SIG-M5 treated with dmso at 0.1 percent for 504 hours (cell line): ENCODE data around the gene GP1BB.
A peak's percentile ranks its signal among the peaks of the same experiment; 100 is the strongest.

Experiments used
- DNase-seq: peaks from one replicate; lab custom pipeline; 2025; ENCODE audit not compliant: unreplicated experiment; lab: John Stamatoyannopoulos, UW

GP1BB gene

GRCh38 chr22:19713650-19714311 lies 9.6 kb upstream of the GP1BB start:
- no peak for DNase-seq

GRCh38 chr22:19714312-19715187 lies 8.8 kb upstream of the GP1BB start, which contains the start of gene SEPTIN5:
Gene SEPTIN5, plus strand, starts transcription at chr22:19714503. Its CDS starts 86 bp downstream, at chr22:19714589.
- DNase-seq = no peak

- DNase-seq = no peak
These were observed 8.0 kb upstream of the GP1BB start for GRCh38 chr22:19715188-19715930.

GRCh38 chr22:19716041-19716828 lies 7.1 kb upstream of the GP1BB start:
- no peak for DNase-seq

DNA sequence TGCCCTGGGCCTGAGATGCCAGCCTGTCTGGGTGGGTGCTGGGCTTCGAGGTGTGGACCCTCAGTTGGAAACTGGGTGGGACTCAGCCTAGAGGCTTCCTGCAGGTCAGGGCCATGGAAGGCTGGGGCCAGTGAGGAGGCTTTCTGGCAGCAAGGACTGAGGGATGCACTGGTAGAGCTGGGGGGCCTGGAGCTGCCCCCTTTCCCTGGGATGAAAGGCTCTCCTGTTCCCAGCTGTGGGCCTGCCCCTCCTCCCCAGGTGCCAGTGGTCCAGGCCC lies 6.6 kb upstream of the GP1BB start:
- DNase-seq = no peak

DNA sequence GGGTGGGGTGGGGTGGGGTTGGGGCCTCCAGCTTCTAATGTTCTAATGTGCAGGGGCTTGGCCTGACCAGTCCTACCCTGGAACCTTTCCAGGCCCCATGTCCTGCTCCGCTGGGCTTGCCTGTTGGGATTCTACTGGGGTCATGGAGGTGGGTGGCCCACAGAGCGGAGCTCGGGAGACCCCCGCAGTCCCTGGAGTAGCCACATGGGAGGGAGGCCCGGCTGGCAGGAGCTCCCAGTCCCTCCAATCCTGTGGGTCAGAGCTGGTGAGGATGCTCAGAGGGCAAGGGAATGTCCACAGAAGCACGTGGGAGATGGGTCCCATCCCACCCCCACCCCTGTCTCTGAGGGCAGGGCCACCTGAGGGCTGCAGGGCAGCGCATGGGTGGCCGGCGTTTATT lies 6.2 kb upstream of the GP1BB start:
- DNase-seq = no peak

DNA sequence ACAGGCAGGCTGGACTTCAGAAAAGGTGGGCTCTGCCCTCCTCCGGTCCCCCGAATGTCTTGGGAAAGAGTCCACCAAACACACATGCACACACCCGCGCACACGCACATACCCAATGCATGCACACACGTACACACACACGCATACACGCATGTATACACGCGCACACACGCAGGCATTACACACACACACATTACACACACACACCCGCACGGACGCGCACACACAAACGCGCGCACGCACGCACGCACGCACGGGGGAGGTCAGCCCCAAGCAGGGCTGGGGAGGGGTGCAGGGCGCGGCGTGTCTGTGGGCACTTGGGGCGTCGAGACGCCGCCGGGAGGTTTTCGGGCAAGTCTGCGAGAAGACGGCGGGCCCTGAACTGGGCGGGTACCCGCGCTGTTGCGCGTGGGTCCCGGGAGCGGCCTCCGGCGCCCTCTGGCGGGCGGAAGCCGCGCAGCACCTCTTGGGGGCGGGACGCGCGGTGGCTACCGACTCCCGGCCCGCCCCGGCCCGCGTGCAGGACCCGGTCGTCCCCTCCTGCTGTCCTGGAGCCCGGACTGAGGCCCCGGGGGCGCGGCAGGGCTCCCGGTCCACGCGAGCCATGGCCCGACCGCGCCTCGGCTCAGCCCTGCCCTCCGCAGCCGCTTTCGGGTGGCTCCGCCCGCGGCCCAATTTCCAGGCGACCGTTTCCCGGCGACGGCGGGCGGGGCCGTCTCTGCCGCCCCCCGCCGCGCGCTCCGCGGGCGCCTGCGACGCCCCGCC lies 5.5 kb upstream of the GP1BB start:
- peak; percentile 61 for DNase-seq

DNA sequence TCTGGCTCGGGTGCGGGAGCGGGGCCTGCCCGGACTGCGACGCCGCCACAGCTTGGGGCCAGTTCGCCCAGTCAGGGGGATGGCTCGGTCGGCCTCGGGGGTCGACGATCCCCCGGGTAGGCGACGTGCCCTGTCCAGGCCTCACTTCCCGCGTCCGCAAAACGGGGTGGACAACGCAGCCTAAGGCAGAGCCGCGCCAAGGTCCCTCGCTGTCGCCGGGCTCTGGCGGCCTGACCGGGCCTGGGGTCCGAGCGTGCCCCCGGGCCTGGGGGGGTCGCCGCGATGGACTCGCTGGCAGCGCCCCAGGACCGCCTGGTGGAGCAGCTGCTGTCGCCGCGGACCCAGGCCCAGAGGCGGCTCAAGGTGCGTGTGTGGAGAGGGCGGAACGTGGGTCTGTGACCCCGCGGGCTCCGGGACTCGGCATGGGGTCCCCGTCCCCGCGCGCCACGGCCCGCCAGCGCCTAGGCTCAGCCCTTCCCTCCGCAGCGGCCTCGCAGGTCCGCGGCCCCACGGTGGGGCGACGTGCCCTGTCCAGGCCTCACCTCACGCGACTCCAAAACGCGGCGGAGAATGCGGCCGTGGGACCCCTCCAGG lies 4.8 kb upstream of the GP1BB start:
- DNase-seq = no peak

DNA sequence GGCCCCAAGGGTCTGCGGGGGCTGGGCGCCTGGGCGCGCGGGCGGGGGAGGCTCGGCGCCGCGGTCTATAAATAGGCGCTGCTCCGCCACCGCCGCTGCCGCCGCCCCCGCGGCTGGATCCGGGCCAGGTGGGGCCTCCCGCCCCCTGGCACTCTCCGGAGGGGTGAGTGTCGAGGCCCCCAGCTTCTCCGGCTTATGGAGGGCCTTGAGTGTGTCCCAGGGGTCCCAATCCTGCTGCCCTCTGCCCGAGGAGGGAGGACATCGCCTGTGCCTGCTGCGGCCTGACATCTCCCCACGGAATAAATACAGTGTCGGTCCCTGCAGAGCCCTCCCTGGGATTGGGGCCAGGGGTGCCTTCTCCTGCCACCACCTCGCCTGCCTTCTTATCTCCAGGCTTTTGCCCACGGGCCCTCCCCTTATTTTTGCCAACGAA lies 4.3 kb upstream of the GP1BB start:
- DNase-seq = no peak

DNA sequence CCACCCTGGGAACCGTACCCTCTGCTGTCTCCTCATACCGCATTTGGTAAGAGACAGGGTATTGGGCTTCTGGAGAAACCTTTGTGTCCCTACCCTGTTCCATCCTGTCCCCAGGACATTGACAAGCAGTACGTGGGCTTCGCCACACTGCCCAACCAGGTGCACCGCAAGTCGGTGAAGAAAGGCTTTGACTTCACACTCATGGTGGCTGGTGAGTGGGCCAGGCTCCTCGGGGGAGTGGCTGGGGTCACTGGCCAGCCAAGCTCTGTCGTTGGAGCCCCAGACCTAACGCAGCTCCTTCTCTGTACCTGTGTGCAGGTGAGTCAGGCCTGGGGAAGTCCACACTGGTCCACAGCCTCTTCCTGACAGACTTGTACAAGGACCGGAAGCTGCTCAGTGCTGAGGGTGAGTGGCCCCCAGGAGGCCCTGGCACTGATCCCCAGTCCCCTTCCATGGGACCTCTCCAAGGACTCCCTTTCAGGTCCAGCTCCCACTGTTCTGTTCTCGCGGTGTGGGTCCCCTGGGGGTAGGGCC lies 3.8 kb upstream of the GP1BB start:
- DNase-seq = no peak

DNA sequence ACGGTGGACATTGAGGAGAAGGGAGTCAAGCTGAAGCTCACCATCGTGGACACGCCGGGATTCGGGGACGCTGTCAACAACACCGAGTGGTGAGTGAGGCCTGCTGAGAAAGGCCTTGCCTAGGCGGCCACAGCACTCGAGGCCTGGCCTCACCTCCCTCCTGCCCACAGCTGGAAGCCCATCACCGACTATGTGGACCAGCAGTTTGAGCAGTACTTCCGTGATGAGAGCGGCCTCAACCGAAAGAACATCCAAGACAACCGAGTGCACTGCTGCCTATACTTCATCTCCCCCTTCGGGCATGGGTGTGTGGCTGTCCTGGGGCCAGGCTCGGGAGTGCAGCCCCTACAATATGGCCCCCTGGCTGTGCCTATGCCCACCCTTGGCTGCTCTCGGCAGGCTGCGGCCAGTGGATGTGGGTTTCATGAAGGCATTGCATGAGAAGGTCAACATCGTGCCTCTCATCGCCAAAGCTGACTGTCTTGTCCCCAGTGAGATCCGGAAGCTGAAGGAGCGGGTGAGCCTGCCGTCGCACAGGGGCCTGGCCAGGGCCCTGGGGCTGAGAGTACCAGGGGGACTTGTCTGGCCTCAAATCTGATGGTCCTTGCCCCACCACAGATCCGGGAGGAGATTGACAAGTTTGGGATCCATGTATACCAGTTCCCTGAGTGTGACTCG lies 3.0 kb upstream of the GP1BB start:
- DNase-seq = no peak

DNA sequence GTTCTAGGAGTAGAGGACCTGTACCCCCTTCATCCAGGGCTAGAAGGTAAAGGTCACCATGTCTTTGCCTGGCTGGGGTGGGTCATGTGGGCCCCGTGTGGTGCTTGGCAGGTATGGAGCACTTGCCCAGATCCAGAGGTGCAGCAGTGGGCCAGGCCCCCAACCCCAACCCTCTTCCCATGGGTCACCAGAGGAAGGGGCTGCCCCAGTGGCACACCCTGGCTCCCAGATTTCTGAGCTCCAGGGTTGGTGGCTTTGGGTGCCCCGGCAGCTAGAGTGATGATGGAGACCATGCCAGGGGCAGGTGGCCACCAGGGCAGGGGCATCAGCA lies 2.4 kb upstream of the GP1BB start:
- DNase-seq = no peak

GRCh38 chr22:19721330-19722177 lies 1.8 kb upstream of the GP1BB start:
- no peak for DNase-seq

- no peak for DNase-seq
These were observed 959 bp upstream of the GP1BB start for GRCh38 chr22:19722178-19722981.

DNA sequence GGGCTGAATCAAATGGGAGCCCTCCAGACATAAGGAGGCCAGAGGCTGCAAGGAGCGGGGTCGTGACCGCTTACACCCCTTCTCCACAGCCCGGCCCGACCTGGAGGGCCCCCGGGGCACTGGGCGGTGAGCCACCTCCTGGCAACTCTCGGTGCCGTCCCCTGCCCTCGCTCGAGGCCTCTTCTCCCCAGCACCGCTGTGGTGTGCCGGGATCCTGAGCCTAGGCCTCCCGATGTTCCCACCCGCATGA lies 432 bp upstream of the GP1BB start:
- DNase-seq = no peak

DNA sequence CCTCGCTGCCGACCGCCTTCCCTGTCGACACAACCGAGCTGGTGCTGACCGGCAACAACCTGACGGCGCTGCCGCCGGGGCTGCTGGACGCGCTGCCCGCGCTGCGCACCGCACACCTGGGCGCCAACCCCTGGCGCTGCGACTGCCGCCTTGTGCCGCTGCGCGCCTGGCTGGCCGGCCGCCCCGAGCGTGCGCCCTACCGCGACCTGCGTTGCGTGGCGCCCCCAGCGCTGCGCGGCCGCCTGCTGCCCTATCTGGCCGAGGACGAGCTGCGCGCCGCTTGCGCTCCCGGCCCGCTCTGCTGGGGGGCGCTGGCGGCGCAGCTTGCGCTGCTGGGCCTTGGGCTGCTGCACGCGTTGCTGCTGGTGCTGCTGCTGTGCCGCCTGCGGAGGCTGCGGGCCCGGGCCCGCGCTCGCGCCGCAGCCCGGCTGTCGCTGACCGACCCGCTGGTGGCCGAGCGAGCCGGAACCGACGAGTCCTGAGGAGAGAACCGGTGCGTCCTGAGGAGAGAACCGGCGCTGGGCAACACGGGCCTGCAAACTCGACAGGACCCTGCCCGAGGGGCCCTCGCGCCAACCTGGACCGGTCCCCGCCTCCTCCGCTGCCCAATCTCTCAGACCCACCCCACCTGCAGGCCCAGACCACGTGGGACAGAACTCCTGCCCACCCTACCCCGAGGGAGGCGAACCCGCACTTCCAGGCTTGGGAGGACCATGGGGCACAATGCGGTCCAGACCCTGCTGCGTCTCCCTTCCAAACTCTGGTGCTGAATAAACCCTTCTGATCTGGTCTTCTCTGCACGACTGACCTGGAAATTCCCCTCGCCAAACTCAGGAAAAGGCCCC lies 866 bp downstream of the GP1BB start:
- peak; percentile 10 for DNase-seq
